Stomach (tissue), 4 donors: Measurements from ENCODE around the gene ENDOG.

ENCODE experiments used
- EP300 ChIP-seq: sonication (generic); formaldehyde crosslinking; IDR thresholded peaks from one replicate; pipeline ENCODE4 v1.6.1; 2017; ENCODE audit warnings: antibody characterized with exemption
- TF ChIP-seq, protein P1 (sequence below), 7 experiments: fragments of 450-650 bp in 4 of 7; fragments of 200-600 bp in 3 of 7; sonication (generic) in 3 of 7; IDR thresholded peaks; one replicate each; pipeline ENCODE4 v1.5.1; 2016 to 2019; ENCODE audit warnings: antibody characterized with exemption in 7 of 7, control low read depth in 2 of 7, mild to moderate bottlenecking in 1 of 7

DNA sequence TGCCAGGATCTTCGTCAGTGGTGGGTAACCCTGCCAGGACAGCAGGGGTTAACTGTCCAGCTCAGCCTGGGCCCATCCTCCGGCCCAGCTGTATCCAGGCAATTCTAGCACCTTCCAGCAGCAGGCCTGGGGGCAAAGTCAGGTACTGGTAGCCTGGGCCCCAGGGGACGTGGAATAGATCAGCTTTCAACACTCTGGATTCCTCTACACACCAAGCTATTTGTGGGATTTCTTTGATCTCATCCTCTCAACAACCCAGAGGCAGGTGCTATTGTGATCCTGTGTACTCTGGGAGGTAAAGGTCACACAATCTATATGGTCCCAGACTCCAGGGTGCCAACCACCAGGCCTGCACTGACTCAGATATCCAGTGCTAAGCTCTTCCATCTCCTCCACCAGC, 20.0 kb downstream of the ENDOG start:
- TF ChIP-seq, protein P1, sequence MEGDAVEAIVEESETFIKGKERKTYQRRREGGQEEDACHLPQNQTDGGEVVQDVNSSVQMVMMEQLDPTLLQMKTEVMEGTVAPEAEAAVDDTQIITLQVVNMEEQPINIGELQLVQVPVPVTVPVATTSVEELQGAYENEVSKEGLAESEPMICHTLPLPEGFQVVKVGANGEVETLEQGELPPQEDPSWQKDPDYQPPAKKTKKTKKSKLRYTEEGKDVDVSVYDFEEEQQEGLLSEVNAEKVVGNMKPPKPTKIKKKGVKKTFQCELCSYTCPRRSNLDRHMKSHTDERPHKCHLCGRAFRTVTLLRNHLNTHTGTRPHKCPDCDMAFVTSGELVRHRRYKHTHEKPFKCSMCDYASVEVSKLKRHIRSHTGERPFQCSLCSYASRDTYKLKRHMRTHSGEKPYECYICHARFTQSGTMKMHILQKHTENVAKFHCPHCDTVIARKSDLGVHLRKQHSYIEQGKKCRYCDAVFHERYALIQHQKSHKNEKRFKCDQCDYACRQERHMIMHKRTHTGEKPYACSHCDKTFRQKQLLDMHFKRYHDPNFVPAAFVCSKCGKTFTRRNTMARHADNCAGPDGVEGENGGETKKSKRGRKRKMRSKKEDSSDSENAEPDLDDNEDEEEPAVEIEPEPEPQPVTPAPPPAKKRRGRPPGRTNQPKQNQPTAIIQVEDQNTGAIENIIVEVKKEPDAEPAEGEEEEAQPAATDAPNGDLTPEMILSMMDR (IDR thresholded peaks at IDR 0.05), result no peak
- no peak for TF ChIP-seq EP300
